C4-2B (cell line): Measurements from ENCODE around the gene HSPA9.

Experiments used
- ZFX ChIP-seq: fragments of 450-650 bp; IDR thresholded peaks from 2 replicates; pipeline ENCODE4 v1.6.1; 2017
- TF ChIP-seq, protein P1 (sequence below): fragments of 450-650 bp; conservative IDR thresholded peaks from 2 replicates; pipeline ENCODE4 v1.5.1; 2017; ENCODE audit warnings: mild to moderate bottlenecking

DNA sequence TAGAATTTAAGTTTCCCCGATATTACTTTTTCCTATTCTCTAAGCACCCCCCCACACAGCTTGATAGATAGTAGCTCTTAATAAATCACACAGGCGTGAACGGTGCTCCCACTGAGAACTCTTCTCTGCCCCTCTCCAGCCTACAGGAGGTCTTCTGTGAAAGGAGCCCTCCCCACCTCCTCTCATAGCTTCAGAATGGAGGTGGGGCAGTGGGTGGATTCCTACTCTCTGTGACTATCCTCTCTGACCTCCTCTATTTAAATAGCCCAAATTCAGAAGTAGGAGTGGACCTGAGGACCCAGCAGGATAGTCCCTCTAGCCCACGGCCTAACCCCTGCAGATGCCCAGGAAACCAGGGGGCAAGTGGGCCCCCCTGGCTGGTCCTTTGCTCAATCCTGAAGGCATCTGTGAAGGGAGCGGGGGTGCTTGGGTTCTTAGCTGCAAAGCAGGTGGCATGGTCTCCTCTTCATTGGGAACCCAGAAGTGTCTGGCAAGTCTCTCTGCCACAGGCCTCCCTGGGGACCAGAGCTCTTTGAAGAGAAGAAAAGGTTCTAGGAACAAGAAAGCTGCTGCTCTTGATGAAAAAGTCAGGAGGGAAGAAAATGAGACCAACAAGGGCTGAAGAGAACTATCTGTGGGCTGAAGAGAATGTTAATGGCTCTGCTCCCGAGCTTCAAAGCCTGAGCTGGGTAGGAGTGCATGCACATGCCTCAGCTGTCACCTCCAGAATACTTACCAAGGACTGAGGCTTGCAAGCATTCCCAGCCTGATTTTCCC, 21.1 kb upstream of the HSPA9 start:
- TF ChIP-seq, protein P1, sequence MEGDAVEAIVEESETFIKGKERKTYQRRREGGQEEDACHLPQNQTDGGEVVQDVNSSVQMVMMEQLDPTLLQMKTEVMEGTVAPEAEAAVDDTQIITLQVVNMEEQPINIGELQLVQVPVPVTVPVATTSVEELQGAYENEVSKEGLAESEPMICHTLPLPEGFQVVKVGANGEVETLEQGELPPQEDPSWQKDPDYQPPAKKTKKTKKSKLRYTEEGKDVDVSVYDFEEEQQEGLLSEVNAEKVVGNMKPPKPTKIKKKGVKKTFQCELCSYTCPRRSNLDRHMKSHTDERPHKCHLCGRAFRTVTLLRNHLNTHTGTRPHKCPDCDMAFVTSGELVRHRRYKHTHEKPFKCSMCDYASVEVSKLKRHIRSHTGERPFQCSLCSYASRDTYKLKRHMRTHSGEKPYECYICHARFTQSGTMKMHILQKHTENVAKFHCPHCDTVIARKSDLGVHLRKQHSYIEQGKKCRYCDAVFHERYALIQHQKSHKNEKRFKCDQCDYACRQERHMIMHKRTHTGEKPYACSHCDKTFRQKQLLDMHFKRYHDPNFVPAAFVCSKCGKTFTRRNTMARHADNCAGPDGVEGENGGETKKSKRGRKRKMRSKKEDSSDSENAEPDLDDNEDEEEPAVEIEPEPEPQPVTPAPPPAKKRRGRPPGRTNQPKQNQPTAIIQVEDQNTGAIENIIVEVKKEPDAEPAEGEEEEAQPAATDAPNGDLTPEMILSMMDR: no peak
- TF ChIP-seq ZFX: no peak
